ENCODE data around the gene CACTIN. TPM values are rescaled to one million over a fixed set of nuclear protein-coding genes. Genes with fewer than 3 reads are reported as not detected.

CACTIN gene
- total RNA-seq, 4 donors from 2014 or later: 20.3 to 34.2 (median 28.6) TPM

DNA sequence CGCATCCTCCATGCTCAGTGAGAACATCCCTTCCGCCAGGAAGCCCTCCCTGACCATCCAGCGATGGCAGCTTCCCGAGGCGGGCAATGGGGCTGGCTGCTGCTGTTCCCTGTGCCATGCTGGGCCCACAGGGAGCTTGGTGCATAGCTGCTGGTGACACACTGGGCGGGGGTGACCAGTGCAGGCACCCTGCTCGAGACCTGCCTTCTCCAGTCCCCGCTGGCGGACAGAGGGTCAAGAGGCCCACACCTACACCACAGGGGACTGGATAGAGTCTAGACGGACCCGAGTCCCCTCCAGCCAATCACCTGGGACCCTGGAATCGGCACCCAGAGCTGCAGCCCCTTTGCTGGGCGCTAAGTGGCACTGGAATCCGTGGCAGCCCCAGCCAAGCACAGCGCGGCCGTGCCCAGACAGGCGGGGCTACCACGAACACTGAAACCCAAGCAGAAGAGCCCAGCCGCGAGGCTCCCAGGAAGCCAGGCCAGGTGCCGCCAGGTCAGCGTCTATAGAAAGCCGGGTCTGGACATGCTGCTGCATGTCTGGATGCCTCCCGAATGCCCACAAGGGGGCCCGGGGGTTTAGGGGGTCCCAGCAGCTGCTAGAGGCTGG lies 11.0 kb downstream of the CACTIN start:
- no peak for ATAC-seq
- no peaks in the 10 kb centered on the region for H3K27me3 ChIP-seq
- H3K36me3 ChIP-seq: peaks cover 0 to 85% of the 10 kb centered on the region in 2 donors
- no peak overlapping the region for H3K4me3 ChIP-seq
- WGBS, 2 donors (ENCODE audit: low coverage in 1 of 2): no CpG with 5 or more reads among the region's 26 CpGs
- H3K4me1 ChIP-seq: peaks cover 0 to 60% (median 21%) of the 10 kb centered on the region in 3 donors
- H3K27ac ChIP-seq: peak overlapping the region in 1 of 4 donors; percentile 63
- TF ChIP-seq POLR2A (IDR thresholded peaks at IDR 0.05): no peak
- no peak for TF ChIP-seq POLR2AphosphoS5 (IDR thresholded peaks at IDR 0.05)
- TF ChIP-seq EP300 (IDR thresholded peaks at IDR 0.05): no peak
- H3K9me3 ChIP-seq: no peaks in the 10 kb centered on the region

DNA sequence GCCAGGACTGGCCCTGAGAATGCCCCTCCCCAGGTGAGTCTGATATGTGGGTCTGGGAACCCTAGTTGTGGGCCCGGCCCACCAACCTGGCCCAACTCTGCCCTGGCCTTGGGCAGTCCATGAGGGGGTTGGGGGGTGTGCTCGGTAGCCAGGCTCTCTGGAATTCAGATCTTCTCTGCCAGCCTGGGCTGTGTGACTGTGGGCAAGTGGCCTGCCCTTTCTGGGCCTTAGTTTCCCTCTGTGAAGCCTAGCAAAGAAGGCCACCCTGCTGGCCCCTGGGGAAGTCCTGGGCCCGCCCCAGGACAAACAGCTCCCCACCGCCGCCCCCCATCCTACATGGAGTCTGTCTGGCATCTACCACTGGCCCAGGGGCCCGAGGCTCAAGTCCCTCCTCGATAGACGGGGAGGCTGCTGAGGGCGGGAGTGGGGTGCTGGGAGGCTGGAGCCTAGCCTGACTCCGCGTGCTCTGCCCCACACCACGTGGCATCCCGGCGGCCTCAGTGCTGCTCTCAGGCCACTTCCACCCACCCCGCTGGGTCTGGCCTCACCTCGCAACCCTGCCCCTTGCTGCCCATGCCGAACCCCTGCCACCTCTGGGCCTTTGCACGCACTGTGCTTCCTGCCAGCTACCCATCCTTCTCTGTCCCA lies 11.6 kb downstream of the CACTIN start:
- no peak for ATAC-seq
- no peaks in the 10 kb centered on the region for H3K9me3 ChIP-seq
- H3K4me3 ChIP-seq: no peak overlapping the region
- H3K27me3 ChIP-seq: no peaks in the 10 kb centered on the region
- peaks cover 0 to 60% (median 21%) of the 10 kb centered on the region in 3 donors for H3K4me1 ChIP-seq
- no peak for TF ChIP-seq POLR2A (IDR thresholded peaks at IDR 0.05)
- TF ChIP-seq POLR2AphosphoS5 (IDR thresholded peaks at IDR 0.05): no peak
- TF ChIP-seq EP300 (IDR thresholded peaks at IDR 0.05): no peak
- TF ChIP-seq CTCF (IDR thresholded peaks at IDR 0.05): no peak
- peak overlapping the region in 2 of 4 donors; percentile 63 to 69 for H3K27ac ChIP-seq
- 93 to 100% methylated on average over 1 to 4 of the region's 18 CpGs for WGBS, 2 donors (ENCODE audit: low coverage in 1 of 2)
- peaks cover 0 to 83% of the 10 kb centered on the region in 2 donors for H3K36me3 ChIP-seq

DNA sequence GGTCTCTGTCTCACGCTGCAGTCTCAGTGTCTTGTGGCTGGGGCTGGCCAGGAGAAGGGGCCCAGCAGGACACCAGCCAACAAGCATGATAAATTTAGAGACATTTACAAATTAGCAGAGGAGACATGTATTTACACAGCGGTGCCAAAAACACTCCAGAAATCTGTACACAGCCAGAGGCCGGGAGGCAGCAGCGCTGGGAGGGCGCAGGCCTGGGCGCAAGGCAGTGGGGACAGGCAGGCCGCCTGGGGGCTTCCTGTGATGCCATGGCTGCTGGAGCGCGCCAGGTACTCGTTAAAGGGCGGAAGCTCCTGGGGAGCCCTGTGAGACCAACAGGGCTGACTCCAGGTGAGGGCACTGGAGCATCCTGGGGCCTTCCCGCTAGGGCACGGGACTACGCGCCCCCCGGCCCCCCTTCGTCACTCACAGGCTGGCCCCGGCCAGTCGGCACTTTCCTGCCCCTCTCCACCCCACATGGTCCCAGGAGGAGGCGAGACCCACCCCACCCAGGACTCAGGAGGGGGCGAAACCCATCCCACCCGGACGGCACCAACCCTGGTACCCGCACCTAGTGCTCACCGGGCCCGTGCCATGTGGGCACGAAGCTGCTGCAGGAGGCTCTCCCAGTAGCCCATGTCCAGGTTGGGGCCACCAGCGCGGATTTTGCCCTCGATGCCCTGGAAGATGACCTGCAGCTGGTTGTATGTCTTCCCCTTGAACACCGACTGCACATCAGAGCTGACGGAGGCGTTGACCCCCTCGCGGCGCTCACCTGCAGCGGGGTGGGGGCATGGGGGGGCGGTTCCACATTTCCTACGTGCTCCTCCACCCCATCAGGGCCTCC lies 12.6 kb downstream of the CACTIN start:
- Histone ChIP-seq H3K4me3 (no peak overlapping the region), H3K9me3 (no peaks in the 10 kb centered on the region), H3K4me1 (peaks cover 0 to 67% (median 22%) of the 10 kb centered on the region in 3 donors), H3K27me3 (no peaks in the 10 kb centered on the region), H3K36me3 (peaks cover 0 to 74% of the 10 kb centered on the region in 2 donors), H3K27ac (peak overlapping the region in 3 of 4 donors; percentile 57 to 69 (median 63))
- no CpG with 5 or more reads among the region's 39 CpGs for WGBS, 2 donors (ENCODE audit: low coverage in 1 of 2)
- no peak for ATAC-seq
- TF ChIP-seq EP300 (IDR thresholded peaks at IDR 0.05) (no peak), POLR2AphosphoS5 (IDR thresholded peaks at IDR 0.05) (peak; percentile 73)

DNA sequence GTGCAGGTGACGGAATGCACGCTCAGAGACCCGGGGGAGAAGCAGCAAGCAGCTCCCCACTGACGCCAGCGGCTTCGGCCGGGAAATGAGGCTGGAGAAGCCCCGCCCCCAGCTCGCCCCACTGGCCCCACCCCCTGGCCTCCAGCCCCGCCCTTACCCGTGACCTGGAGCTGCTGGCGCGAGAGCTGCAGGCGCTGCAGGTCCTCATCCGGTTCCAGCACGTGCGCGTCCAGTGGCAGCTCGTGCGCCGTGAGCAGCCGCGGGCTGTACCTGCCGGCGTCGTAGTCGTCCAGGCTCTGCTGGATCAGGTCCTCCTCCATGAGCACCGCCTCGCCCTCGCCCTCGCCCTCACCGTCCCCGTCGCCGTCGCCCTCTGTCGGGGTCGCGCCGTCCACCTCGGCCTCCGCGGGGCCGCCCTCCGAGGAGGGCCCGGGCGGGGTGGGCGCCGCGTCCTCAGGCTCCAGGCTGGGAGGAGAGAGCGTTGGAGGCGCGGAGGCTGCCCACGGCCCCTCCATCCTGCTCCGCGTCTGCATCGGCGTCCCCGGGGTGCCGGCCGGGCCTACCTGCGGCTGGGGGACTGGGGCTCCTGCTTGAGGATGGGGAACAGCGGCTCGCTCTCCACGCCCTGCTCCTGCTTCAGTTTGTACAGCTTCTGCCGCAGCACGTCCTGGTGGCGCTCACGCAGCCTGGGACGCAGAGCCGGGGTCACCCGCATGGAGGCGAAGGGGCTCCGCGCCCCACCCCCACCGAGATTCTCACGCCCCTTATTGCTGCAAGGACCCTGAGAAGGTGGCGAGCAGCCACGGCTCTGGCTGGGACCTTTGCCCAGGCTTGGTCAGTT lies 13.5 kb downstream of the CACTIN start:
- H3K4me3 ChIP-seq: no peak overlapping the region
- peak overlapping the region in 3 of 4 donors; percentile 57 to 69 (median 63) for H3K27ac ChIP-seq
- H3K9me3 ChIP-seq: no peaks in the 10 kb centered on the region
- H3K36me3 ChIP-seq: peaks cover 0 to 69% of the 10 kb centered on the region in 2 donors
- WGBS, 2 donors (ENCODE audit: low coverage in 1 of 2): 70% methylated on average over 4 of the region's 79 CpGs; no CpG with 5 or more reads in 1 of the 2 donors
- TF ChIP-seq POLR2A (IDR thresholded peaks at IDR 0.05) (no peak), POLR2AphosphoS5 (IDR thresholded peaks at IDR 0.05) (no peak), EP300 (IDR thresholded peaks at IDR 0.05) (no peak), CTCF (IDR thresholded peaks at IDR 0.05) (no peak)
- peak; percentile 21 for ATAC-seq
- no peaks in the 10 kb centered on the region for H3K27me3 ChIP-seq
- H3K4me1 ChIP-seq: peaks cover 0 to 67% (median 25%) of the 10 kb centered on the region in 3 donors

DNA sequence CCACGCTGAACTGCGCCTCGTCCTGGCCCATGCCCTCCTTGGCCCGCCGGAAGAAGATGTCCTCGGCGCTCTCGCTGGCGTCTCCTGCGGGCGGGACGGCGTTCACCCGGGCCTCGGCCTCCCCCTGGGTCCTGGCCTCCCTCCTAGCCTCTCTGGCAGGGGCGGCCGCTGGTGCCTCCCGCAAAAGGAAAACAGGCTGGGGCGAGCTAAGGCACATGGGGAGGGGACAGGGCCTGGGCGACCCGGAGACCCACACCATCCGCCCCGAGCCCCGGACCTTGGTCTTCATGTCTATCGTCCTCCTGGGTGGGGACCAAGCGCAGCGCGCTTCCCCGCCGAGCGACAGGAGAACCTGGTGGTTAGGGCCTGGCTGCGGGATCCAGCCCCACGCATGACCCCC lies 14.3 kb downstream of the CACTIN start:
- Histone ChIP-seq H3K36me3 (peaks cover 0 to 68% of the 10 kb centered on the region in 2 donors), H3K27ac (peak overlapping the region in 3 of 4 donors; percentile 21 to 69 (median 63)), H3K4me1 (peaks cover 0 to 69% (median 27%) of the 10 kb centered on the region in 3 donors), H3K9me3 (no peaks in the 10 kb centered on the region), H3K4me3 (no peak overlapping the region), H3K27me3 (no peaks in the 10 kb centered on the region)
- no peak for ATAC-seq
- 95% methylated on average over 4 of the region's 33 CpGs; no CpG with 5 or more reads in 1 of the 2 donors for WGBS, 2 donors (ENCODE audit: low coverage in 1 of 2)
- no peak for TF ChIP-seq POLR2AphosphoS5 (IDR thresholded peaks at IDR 0.05)
- no peak for TF ChIP-seq POLR2A (IDR thresholded peaks at IDR 0.05)
- TF ChIP-seq EP300 (IDR thresholded peaks at IDR 0.05): no peak
- no peak for TF ChIP-seq CTCF (IDR thresholded peaks at IDR 0.05)
